ENCODE results near the gene OPCML.

GRCh38 chr11:133019545-133020371 is 512.5 kb downstream of the OPCML start:
- no peak for TF ChIP-seq CTCF (IDR thresholded peaks at IDR 0.05; ENCODE audit: insufficient read depth, low read length)
- TF ChIP-seq REST (IDR thresholded peaks at IDR 0.05; ENCODE audit: insufficient replicate concordance, low read depth) = peak; percentile 63
- no peak for TF ChIP-seq POLR2AphosphoS5 (IDR thresholded peaks at IDR 0.05; ENCODE audit: low read depth)

All from HL-60 (cell line).